Choroid plexus epithelial cell (primary cell): Measurements from ENCODE around the gene KIAA1958.

Experiments
- DNase-seq: peaks from one replicate; pipeline ENCODE4 v3.0.0-alpha.2; 2010; ENCODE audit warnings: low read depth
- H3K4me3 ChIP-seq: 2 replicates; pipeline ENCODE4 v1.5.1; 2011; ENCODE audit warnings: low read depth, mild to moderate bottlenecking, control low read depth, low read length, moderate library complexity
- CTCF ChIP-seq: conservative IDR thresholded peaks from 2 replicates; pipeline ENCODE4 v1.5.1; 2011; ENCODE audit warnings: low read depth, mild to moderate bottlenecking, control low read depth, inconsistent platforms, low read length, moderate library complexity

KIAA1958 gene

DNA sequence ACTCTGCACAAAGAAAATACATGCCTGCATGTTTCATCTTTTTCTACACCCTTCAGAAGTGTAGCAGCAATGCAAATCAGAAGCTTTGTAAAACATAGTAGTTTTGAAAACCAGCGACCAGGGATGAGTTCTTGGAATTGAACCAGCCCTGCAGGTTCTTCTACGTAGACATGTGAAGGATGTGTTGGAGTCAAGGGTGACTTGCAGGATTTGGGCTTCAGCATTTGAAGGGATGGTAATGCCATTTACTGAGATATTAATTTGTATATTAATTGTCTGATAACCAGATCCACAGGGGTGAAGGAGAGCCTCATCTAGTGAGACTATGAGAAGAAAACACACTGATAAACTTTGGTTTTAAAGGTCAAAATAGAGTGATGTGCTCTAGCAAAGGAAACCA is 72.4 kb downstream of the KIAA1958 start:
- no peak for DNase-seq
- H3K4me3 ChIP-seq, result no peak overlapping the region
- TF ChIP-seq CTCF, result no peak

- H3K4me3 ChIP-seq, result no peak overlapping the region
- no peak for DNase-seq
- TF ChIP-seq CTCF, result no peak
These were observed 73.2 kb downstream of the KIAA1958 start for GRCh38 chr9:112559629-112560413.

DNA sequence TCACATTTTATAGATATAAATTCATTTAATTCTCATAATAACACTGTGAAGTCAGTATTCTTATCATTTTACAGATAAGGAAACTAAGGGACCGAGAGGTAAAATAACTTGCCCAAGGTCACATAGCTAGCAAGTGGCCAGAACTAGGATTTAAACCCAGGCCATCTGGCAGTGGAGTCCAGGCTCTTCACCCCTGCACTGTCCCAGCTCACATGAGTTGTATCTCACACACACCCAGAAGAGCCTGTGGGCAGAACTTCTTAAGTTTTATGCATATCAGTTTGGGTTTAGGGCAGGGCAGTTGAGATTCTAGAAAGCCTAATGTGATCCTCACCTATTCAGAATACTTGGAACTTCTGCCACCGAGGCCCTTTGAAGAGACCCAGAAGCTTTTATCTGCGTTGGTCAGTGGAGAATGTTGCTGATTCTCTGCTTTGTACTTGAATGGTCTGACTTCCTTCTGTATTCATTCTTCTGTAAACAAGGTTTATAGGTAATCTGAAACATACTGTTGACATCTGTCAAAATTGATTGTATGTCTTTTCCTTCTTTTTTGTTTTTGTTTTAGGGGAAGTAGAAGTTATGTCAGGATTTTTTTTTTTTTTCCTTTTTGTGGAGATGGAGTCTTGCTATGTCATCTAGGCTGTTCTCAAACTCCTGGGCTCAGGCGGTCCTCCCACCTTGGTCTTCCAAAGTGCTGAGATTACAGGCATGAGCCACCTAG is 75.8 kb downstream of the KIAA1958 start:
- H3K4me3 ChIP-seq, result no peak overlapping the region
- DNase-seq, result no peak
- no peak for TF ChIP-seq CTCF

GRCh38 chr9:112569186-112569585 is 82.6 kb downstream of the KIAA1958 start:
- no peak for TF ChIP-seq CTCF
- DNase-seq, result peak; percentile 80
- H3K4me3 ChIP-seq, result no peak overlapping the region

GRCh38 chr9:112570671-112571167 is 84.1 kb downstream of the KIAA1958 start:
- H3K4me3 ChIP-seq, result no peak overlapping the region
- no peak for TF ChIP-seq CTCF
- DNase-seq, result no peak

GRCh38 chr9:112571624-112572355 is 85.2 kb downstream of the KIAA1958 start:
- TF ChIP-seq CTCF, result no peak
- no peak overlapping the region for H3K4me3 ChIP-seq
- DNase-seq, result no peak
